Activated CD4-positive, alpha-beta T cell treated with anti-CD3 and anti-CD28 coated beads for 1 hour (primary cell): ENCODE results near the gene GDF11.

Experiments used
- DNase-seq: peaks from one replicate; pipeline ENCODE4 v3.0.0-alpha.2; 2020

The GDF11 gene

GRCh38 chr12:55707841-55708694, 34.9 kb upstream of the GDF11 start, which contains the start of gene ITGA7:
ITGA7 (minus strand) TSS chr12:55707904; CDS start chr12:55707682, 222 bp downstream.
- peak; percentile 41 for DNase-seq

GRCh38 chr12:55708695-55709233, 34.2 kb upstream of the GDF11 start:
- DNase-seq: no peak

GRCh38 chr12:55711786-55712553, 31.0 kb upstream of the GDF11 start:
- no peak for DNase-seq

- no peak for DNase-seq
These were observed 30.1 kb upstream of the GDF11 start for GRCh38 chr12:55712700-55713415.

- DNase-seq: no peak
These were observed 29.2 kb upstream of the GDF11 start for GRCh38 chr12:55713721-55714120.

GRCh38 chr12:55715169-55715764, 27.7 kb upstream of the GDF11 start:
- DNase-seq: no peak

- peak; percentile 83 for DNase-seq
These were observed 26.9 kb upstream of the GDF11 start, which contains the start of gene BLOC1S1 for GRCh38 chr12:55715833-55716581. BLOC1S1 (plus strand) TSS chr12:55716046; CDS start chr12:55716052, 6 bp downstream.

GRCh38 chr12:55716582-55716957, 26.4 kb upstream of the GDF11 start:
- no peak for DNase-seq

GRCh38 chr12:55717011-55718007, 25.6 kb upstream of the GDF11 start:
- DNase-seq: no peak

GRCh38 chr12:55718015-55718414, 24.9 kb upstream of the GDF11 start:
- no peak for DNase-seq

GRCh38 chr12:55718624-55719275, 24.2 kb upstream of the GDF11 start:
- no peak for DNase-seq

GRCh38 chr12:55719371-55719770, 23.6 kb upstream of the GDF11 start:
- DNase-seq: no peak

GRCh38 chr12:55720071-55720564, 22.8 kb upstream of the GDF11 start, which contains the start of gene RDH5:
RDH5 (plus strand) TSS chr12:55720393; CDS start chr12:55721185, 792 bp downstream.
- no peak for DNase-seq

- DNase-seq: no peak
These were observed 22.0 kb upstream of the GDF11 start for GRCh38 chr12:55720894-55721444.

GRCh38 chr12:55721601-55722213, 21.2 kb upstream of the GDF11 start:
- DNase-seq: no peak

- no peak for DNase-seq
These were observed 20.0 kb upstream of the GDF11 start for GRCh38 chr12:55722948-55723347.

- no peak for DNase-seq
These were observed 19.3 kb upstream of the GDF11 start for GRCh38 chr12:55723516-55724225.
